GM18909 (cell line): ENCODE data around the gene BCDIN3D.

Source experiments
- ATAC-seq: cut with Tn5 transposase; IDR thresholded peaks from one replicate; pipeline ENCODE4 v1.9.1; 2021; ENCODE audit warnings: mild to moderate bottlenecking; ENCODE audit not compliant: unreplicated experiment, poor library complexity

Gene BCDIN3D

DNA sequence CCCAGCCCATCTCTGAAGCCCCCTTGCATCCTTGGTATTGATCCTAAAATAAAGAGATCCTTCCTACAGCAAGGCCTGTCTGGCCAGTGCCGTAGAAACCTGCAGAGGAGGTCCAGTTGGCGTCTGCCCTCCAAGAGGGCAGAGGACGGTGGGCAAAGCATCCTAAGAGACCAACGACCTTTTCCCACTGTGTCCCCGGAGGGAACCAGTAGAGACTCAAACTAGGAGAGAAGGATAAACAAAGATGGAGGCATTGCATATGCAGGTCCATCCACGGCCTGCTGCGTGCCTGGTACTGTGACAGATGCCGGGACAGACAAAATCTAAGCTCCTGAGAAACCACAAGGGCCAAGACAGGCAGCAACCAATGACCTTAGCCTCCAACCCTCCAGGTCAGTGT lies 18.5 kb downstream of the BCDIN3D start:
- no peak for ATAC-seq

- no peak for ATAC-seq
Observed at GRCh38 chr12:49823951-49824350, 19.0 kb downstream of the BCDIN3D start.

DNA sequence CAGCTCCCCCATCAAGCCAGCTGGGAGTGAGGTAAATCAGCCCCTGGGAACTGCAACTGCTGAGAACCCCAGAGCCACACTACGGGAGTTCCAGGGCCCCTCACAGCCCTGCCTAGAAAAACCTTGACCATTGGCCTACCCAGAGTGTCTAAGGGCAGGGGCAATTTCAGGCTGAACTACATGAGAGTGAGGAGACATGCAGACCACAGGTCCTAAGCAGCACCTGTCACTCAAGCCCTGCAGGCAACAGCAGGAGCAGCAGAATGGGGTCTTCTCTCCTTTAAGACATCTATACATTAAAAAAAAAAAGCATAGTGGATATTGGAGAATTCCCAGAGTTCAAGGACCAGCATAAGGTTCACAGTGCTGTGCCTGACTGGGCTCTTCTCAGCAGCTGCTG lies 19.6 kb downstream of the BCDIN3D start:
- no peak for ATAC-seq

DNA sequence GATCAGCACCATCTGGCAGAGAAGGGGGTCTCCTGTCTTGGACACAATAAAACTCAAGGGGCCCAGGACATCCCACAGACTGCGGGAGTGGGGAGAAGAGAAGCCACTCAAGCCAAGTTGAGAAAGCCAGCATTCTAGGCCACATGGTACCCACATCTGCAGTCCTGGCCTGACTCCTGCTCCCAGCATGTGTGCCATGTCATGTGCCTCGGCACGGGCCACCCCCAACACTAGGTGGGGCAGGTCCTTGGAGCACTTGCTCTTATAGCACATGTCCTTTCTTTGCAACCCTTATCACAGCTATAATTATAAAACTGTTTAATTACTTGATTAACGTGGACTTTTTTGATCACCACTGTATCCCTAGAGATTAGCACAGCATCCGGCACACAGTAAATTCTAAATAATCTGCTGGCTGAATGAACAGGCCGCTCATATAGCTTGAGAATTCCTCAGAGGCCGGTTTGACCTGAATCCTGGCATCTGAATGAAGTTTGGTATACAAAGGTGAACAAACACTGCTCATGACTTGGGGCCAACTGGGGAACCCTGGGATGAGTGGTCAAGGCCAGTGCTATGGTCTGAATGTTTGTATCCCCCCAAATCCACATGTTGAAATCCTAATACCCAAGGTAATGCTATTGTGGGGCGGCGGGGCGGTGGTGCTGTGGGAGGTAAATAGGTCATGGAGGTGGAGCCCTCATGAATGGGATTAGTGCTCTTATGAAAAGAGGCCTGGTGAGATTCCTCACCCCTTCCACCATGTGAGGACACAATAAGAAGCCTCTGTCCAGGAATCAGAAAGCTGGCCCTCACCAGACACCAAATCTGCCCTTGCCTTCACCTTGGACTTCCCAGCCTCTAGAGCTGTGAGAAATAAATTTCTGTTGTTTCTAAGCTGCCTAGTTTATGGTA lies 21.3 kb downstream of the BCDIN3D start:
- ATAC-seq, result no peak

GRCh38 chr12:49819786-49820185 lies 23.1 kb downstream of the BCDIN3D start:
- no peak for ATAC-seq

DNA sequence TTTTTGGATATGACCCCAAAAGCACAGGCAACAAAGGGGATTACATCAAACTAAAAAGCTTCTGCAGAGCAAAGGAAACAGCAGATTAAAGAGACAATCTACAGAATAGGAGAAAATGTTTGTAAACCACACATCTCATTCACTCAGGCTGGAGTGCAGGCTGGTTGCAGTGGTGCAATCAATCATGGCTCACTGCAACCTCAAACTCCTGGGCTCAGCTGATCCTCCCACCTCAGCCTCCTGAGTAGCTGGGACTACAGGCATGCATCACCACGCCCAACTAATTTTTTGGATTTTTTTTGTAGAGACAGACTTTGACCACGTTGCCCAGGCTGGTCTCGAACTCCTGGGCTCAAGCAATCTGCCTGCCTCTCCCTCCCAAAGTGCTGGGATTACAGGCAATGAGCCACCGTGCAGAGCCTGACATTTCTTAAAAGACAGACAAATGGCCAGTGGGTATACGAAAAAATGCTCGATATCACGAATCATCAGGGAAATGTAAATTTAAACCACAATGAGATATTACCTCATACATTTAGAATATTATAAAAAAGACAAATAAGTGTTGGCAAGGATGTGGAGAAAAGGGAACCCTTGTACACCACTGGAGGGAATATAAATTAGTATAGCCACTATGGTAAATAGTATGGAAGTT lies 24.5 kb downstream of the BCDIN3D start:
- no peak for ATAC-seq

DNA sequence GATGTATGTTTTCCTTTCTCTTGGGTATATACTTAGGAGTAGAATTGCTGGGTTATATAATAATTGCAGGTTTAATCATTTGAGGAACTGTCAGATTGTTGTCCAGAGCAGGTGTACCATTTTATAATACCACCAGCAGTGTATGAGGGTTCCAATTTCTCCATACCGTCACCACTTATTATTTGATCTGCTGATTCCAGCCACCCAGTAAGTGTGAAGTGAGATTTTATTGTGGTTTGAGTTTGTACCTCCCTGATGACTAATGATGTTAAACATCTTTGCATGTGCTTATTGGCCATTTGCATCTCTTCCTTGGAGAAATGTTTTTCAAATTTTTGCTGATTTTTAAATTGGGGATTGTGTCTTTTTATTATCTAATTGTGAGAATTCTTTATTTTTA lies 29.8 kb downstream of the BCDIN3D start:
- ATAC-seq, result no peak

- no peak for ATAC-seq
Observed at GRCh38 chr12:49811961-49812401, 30.9 kb downstream of the BCDIN3D start.

- ATAC-seq, result no peak
Observed at GRCh38 chr12:49811136-49811535, 31.8 kb downstream of the BCDIN3D start.

DNA sequence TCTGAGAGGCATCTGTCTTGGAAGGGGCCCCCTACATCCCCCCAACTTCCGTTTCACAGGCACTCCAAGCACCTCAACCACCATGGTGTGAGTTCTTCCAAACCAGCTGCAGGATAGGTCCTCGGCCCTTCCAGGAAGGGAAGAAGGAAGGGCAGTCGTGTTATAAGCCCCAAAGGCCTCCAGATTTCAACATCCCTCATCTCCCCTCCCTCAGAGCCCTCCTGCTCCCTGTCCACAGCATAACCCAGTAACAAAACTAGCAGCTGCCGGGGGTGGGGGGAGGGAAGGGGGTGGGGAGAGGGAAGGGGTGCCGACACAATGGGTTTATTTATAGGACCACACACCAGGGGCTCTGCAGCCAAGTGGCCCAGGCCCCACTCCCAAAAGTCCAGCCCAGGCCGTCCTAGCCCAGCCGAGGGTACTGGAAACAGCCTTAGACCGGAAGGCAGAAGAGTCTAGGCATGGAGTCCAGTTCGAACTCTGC lies 33.0 kb downstream of the BCDIN3D start:
- ATAC-seq, result no peak

DNA sequence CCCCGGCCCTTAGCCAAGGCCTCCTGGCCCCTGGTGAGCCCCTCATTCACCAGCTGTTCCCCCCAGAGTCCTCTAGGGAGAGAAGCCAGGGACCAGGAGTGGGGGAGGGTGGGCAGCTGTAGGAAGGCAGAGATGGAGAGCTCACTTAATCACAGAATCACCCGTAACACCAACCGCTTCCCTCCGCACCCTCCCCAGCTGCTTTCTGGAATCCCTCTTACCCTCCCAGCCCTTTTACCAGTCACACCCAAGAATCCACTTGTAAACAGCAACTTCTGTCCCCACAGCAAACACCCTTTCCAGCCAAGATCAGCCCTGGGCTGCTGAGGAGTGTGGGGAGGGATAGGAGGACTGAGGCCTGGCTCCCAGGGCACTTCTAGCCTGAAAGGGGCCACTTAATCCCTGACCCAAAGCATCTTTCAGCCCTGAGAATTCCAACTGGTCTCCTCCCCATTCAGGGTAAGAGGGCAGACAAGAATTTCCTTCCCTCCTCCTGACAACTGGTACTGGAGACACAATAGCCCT lies 33.5 kb downstream of the BCDIN3D start:
- no peak for ATAC-seq

DNA sequence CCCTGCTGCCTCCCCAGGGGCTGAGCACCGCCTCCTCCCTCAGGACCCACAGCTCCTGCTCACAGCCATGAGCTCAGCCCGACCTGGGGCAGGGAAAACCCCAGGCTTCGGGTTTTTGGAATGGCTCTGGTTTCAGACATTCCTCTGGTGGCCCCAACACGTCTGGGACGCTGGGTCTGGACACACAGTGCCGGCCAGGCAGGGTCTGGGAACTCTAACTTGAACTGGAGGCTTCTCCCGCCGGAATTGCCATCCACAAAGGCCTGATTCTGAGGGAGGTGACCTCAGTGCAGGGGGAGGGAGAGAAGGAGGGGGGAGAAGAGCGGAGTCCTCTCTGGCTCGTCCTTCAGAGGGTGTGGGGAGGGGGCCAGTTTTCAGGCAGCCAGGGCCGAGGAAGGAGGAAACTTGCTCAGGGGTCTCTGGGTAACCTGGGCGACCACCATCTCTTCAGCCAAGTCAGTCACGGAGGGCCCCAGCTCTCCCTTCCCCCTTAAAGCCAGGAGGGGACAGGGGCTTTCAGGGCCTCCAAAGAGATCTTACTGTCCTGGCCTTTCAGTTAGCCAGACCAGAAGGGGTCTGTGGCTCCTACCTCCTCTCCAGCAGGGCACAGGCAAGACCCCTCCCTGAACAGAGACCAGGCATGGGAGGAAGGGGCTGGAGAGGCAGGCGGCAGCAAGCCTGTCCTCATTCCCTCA lies 34.1 kb downstream of the BCDIN3D start:
- no peak for ATAC-seq

DNA sequence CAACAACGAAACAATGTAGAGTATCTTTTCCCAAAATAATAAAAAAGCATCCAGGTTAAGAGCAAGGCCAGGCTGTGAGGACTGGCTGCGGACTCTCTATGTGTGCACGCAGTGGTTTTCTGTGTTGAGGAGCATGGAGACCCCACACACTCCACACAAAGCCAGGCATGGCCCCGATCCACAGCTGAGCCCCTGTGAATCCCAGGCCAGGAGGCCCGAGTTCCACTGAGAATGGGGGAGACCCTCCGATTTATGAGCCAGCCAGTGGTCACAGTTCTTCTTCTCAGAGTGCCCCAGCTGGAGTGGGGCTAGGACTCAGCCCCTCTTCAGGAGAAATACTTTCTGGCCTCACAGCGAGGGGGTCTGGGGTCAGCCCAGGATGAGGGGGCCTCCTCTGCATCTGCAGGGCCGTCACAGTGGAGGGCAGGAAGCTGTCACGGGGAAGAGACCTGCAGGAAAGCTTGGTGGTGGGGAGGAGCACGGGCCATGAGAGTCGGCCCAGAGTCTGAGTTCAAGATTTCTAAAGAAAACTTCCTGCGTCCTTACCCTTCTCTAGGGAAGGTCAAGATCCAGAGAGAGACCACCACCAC lies 34.8 kb downstream of the BCDIN3D start:
- ATAC-seq, result no peak

DNA sequence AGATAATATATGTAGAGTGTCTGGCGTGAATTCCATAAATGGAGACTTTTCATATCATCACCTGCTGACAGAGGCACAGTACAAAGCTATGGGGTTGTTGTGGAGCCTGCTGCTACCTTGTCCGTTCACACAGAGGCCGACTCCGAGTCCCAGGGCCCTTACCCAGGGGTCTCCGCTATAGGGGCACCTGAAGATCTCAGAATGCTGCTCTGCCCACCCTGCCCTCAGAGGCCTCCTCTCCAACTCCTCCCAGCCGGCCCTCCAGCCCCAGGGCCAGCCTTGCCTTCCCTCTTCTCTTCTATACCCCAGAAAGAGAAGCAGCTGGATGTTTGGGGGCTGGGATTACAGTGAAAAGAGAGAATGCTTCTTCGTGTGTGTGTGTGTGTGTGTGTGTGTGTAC lies 36.0 kb downstream of the BCDIN3D start:
- ATAC-seq, result no peak

DNA sequence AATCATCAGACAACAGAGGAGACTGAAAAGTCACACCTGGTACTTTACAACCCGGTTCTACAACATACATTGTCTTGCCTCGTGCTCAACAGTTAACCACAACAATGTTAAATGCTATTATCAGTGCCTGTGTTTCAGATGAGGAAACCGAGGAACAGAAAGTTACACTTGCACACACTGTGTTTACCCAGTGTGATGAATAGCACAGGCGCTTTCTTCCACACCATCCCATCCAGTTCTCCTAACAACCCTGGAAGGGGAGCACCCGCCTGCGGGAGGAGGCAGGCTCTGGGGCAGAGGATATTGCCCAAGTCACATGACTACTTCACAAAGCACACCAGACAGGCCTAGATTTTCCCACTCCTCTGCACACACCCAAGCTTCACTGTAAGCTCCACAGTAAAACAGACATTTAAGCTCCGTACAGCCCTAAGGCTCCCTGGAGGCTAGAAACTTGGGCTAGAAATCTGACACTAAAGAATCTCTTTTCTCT lies 36.5 kb downstream of the BCDIN3D start:
- ATAC-seq, result no peak

- ATAC-seq, result no peak
Observed at GRCh38 chr12:49805409-49805808, 37.5 kb downstream of the BCDIN3D start.

DNA sequence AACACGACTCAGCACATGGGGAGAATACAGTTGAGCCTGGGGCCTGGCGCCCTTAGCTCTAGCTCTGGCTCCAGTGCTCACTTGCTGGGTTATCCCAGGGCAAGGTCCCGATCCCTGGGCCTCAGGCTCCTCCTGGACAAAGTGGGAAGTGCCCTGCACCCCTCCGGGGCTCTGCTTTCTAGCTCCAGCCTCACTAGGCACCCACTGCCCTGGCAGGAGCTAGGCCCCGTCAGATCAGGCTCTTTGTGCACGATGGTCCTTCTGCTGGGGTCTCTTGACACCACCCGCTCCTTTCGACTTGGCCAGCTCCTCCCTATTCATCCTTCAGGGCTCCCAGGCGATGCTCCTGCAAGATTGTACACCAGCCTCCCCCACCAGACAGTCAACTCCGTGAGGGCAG lies 38.1 kb downstream of the BCDIN3D start:
- no peak for ATAC-seq

- ATAC-seq, result no peak
Observed at GRCh38 chr12:49803693-49804450, 39.0 kb downstream of the BCDIN3D start.
